Endothelial cell (in vitro differentiated cells): ENCODE data around the gene RAD51AP2. TPM values are rescaled to one million over a fixed set of nuclear protein-coding genes. Genes with fewer than 3 reads are reported as not detected.
A peak's percentile ranks its signal among the peaks of the same experiment; 100 is the strongest.

Source experiments
- DNase-seq: peaks from one replicate; pipeline ENCODE4 v3.0.0; 2021; ENCODE audit warnings: low spot score
- H3K27ac Mint-ChIP-seq: one replicate; pipeline ENCODE4 v1.8.0; 2021; ENCODE audit warnings: mixed read lengths, inconsistent platforms; ENCODE audit not compliant: unreplicated experiment
- H3K27me3 Mint-ChIP-seq: one replicate; pipeline ENCODE4 v1.8.0; 2021; ENCODE audit warnings: mild to moderate bottlenecking, moderate library complexity, mixed read lengths, inconsistent platforms; ENCODE audit not compliant: unreplicated experiment
- H3K36me3 Mint-ChIP-seq: one replicate; pipeline ENCODE4 v1.8.0; 2021; ENCODE audit warnings: mild to moderate bottlenecking, low read depth, mixed read lengths, inconsistent platforms; ENCODE audit not compliant: unreplicated experiment
- H3K4me1 Mint-ChIP-seq: one replicate; pipeline ENCODE4 v1.8.0; 2021; ENCODE audit warnings: mild to moderate bottlenecking, mixed read lengths, inconsistent platforms; ENCODE audit not compliant: unreplicated experiment
- H3K4me3 Mint-ChIP-seq: one replicate; pipeline ENCODE4 v1.8.0; 2021; ENCODE audit warnings: mild to moderate bottlenecking, mixed read lengths, inconsistent platforms; ENCODE audit not compliant: unreplicated experiment
- H3K9me3 Mint-ChIP-seq: one replicate; pipeline ENCODE4 v1.8.0; 2021; ENCODE audit warnings: mixed read lengths, inconsistent platforms; ENCODE audit not compliant: unreplicated experiment
- CTCF ChIP-seq: fragments of 200-600 bp; sonication (generic); IDR thresholded peaks from one replicate; pipeline ENCODE4 v1.5.0; 2021; ENCODE audit warnings: antibody characterized with exemption; ENCODE audit not compliant: unreplicated experiment
- total RNA-seq: library from RNA; stranded (reverse); fragmentation: NEBNext Ultra II Directional; extraction: Animal tissue kit (Norgen Biotek cat#: 25700); gene quantifications from one replicate; pipeline ENCODE4 v1.2.1, GENCODE V29; 2021; ENCODE audit not compliant: unreplicated experiment

RAD51AP2 gene
- total RNA-seq, 1 donor from 2014 or later = 0.44 TPM

- Mint-ChIP-seq H3K27me3 (no peaks in the 10 kb centered on the region), H3K4me3 (no peak overlapping the region), H3K9me3 (no peaks in the 10 kb centered on the region), H3K4me1 (peaks cover 10% of the 10 kb centered on the region), H3K27ac (no peak overlapping the region), H3K36me3 (no peaks in the 10 kb centered on the region)
- DNase-seq = no peak
- no peak for TF ChIP-seq CTCF
These were observed 3.4 kb upstream of the RAD51AP2 start for GRCh38 chr2:17521621-17522020.

- Mint-ChIP-seq H3K36me3 (no peaks in the 10 kb centered on the region), H3K9me3 (no peaks in the 10 kb centered on the region), H3K4me1 (peaks cover 10% of the 10 kb centered on the region), H3K27me3 (no peaks in the 10 kb centered on the region), H3K27ac (no peak overlapping the region), H3K4me3 (no peak overlapping the region)
- DNase-seq = no peak
- TF ChIP-seq CTCF = no peak
These were observed 2.5 kb upstream of the RAD51AP2 start for GRCh38 chr2:17520761-17521160.

GRCh38 chr2:17519486-17519885 lies 1.2 kb upstream of the RAD51AP2 start:
- H3K27ac Mint-ChIP-seq = no peak overlapping the region
- no peaks in the 10 kb centered on the region for H3K36me3 Mint-ChIP-seq
- no peak for DNase-seq
- H3K9me3 Mint-ChIP-seq = no peaks in the 10 kb centered on the region
- no peaks in the 10 kb centered on the region for H3K27me3 Mint-ChIP-seq
- H3K4me3 Mint-ChIP-seq = no peak overlapping the region
- peaks cover 10% of the 10 kb centered on the region for H3K4me1 Mint-ChIP-seq
- TF ChIP-seq CTCF = no peak

- H3K36me3 Mint-ChIP-seq = no peaks in the 10 kb centered on the region
- H3K27ac Mint-ChIP-seq = peak overlapping the region; percentile 49
These were observed 594 bp downstream of the RAD51AP2 start for GRCh38 chr2:17517481-17518211.

More at GRCh38 chr2:17517481-17518211, 594 bp downstream of the RAD51AP2 start:
- DNase-seq = no peak
- no peaks in the 10 kb centered on the region for H3K27me3 Mint-ChIP-seq
- H3K9me3 Mint-ChIP-seq = no peaks in the 10 kb centered on the region
- TF ChIP-seq CTCF = no peak
- peaks cover 10% of the 10 kb centered on the region for H3K4me1 Mint-ChIP-seq
- H3K4me3 Mint-ChIP-seq = peak overlapping the region; percentile 85
